GM23248 (cell line): ENCODE measurements around the gene UGT1A5. TPM values are rescaled to one million over a fixed set of nuclear protein-coding genes. Genes with fewer than 3 reads are reported as not detected.

Source experiments
- DNase-seq: peaks from one replicate; pipeline ENCODE4 v3.0.0-alpha.2; 2015
- H2AFZ ChIP-seq: fragments of 200-600 bp; sonication (generic); 2 replicates; pipeline ENCODE4 v1.6.1; 2016; ENCODE audit warnings: antibody characterized with exemption
- H3F3A ChIP-seq: fragments of 200-600 bp; sonication (generic); 2 replicates; pipeline ENCODE4 v1.6.1; 2016; ENCODE audit warnings: mild to moderate bottlenecking, antibody characterized with exemption, mixed run types; ENCODE audit not compliant: insufficient read depth
- H3K27ac ChIP-seq: fragments of 200-600 bp; sonication (generic); 2 replicates; pipeline ENCODE4 v1.5.1; 2016; ENCODE audit warnings: mild to moderate bottlenecking
- H3K27me3 ChIP-seq: fragments of 200-600 bp; sonication (generic); replicated peaks from 2 replicates; pipeline ENCODE4 v1.6.1; 2016; ENCODE audit warnings: mild to moderate bottlenecking; ENCODE audit not compliant: insufficient read depth
- H3K36me3 ChIP-seq: fragments of 200-600 bp; sonication (generic); 2 replicates; pipeline ENCODE4 v1.6.1; 2016; ENCODE audit warnings: low read depth, mild to moderate bottlenecking
- H3K4me1 ChIP-seq: fragments of 200-600 bp; sonication (generic); 2 replicates; pipeline ENCODE4 v1.6.1; 2016; ENCODE audit warnings: mild to moderate bottlenecking; ENCODE audit not compliant: insufficient read depth
- H3K4me2 ChIP-seq: fragments of 200-600 bp; sonication (generic); one replicate; pipeline ENCODE4 v1.6.1; 2016; ENCODE audit warnings: mild to moderate bottlenecking; ENCODE audit not compliant: unreplicated experiment
- H3K4me3 ChIP-seq: fragments of 200-600 bp; sonication (generic); 2 replicates; pipeline ENCODE4 v1.5.1; 2016; ENCODE audit warnings: mild to moderate bottlenecking
- H3K79me2 ChIP-seq: fragments of 200-600 bp; sonication (generic); 2 replicates; pipeline ENCODE4 v1.6.1; 2016; ENCODE audit warnings: mild to moderate bottlenecking; ENCODE audit not compliant: insufficient read depth
- H3K9ac ChIP-seq: fragments of 200-600 bp; sonication (generic); 2 replicates; pipeline ENCODE4 v1.6.1; 2016; ENCODE audit warnings: mild to moderate bottlenecking
- H3K9me2 ChIP-seq: fragments of 200-600 bp; sonication (generic); 2 replicates; pipeline ENCODE4 v1.6.1; 2016; ENCODE audit warnings: mixed run types, mild to moderate bottlenecking, moderate library complexity; ENCODE audit not compliant: insufficient read depth
- H3K9me3 ChIP-seq: fragments of 200-600 bp; sonication (generic); one replicate; pipeline ENCODE4 v1.6.1; 2017; ENCODE audit warnings: low read depth
- H4K20me1 ChIP-seq: fragments of 200-600 bp; sonication (generic); 2 replicates; pipeline ENCODE4 v1.6.0; 2016; ENCODE audit not compliant: insufficient read depth
- EZH2 ChIP-seq: fragments of 200-600 bp; sonication (generic); IDR thresholded peaks from 2 replicates; pipeline ENCODE4 v1.6.1; 2018; ENCODE audit warnings: antibody characterized with exemption, mild to moderate bottlenecking; ENCODE audit not compliant: insufficient read depth, poor library complexity, severe bottlenecking
- EZH2phosphoT487 ChIP-seq: fragments of 200-600 bp; sonication (generic); IDR thresholded peaks from 2 replicates; pipeline ENCODE4 v1.6.1; 2018; ENCODE audit warnings: antibody characterized with exemption, moderate library complexity, mild to moderate bottlenecking, low read depth; ENCODE audit not compliant: insufficient read depth
- WGBS, 2 experiments: methylation state at CpG; one replicate each; pipeline ENCODE4 v1.1.6; 2015 to 2017; ENCODE audit warnings: low lambda C conversion rate in 2 of 2, low coverage in 1 of 2; ENCODE audit errors: missing lambda C conversion rate in 2 of 2; 5-methylcytosine and 5-hydroxymethylcytosine counted together
- in situ Hi-C: fragments of 300-500 bp; cut with MboI; formaldehyde crosslinking; loops from 2 replicates; pipeline ENCODE4 v1.15.0; 2020
- polyA plus RNA-seq: library from polyadenylated mRNA; unstranded; fragments of >200 nt; fragmentation: Nextera tagmentation; extraction: Ambion mirVana; gene quantifications from 2 replicates; pipeline ENCODE4 v1.2.1, GENCODE V29; 2016
- total RNA-seq: library from RNA; depleted of rRNA; stranded (reverse); fragments of >200 nt; shearing (Covaris generic); gene quantifications from 2 replicates; pipeline ENCODE4 v1.2.3, GENCODE V29; 2014

The UGT1A5 gene
- total and polyA plus RNA-seq, 2 experiments from 2014 or later, result not detected

- DNase-seq, result no peak
- no peak for TF ChIP-seq EZH2phosphoT487
- no peak for TF ChIP-seq EZH2
- Histone ChIP-seq H3K4me3 (no peak overlapping the region), H3K4me2 (no peak overlapping the region), H2AFZ (no peak overlapping the region), H3K27me3 (peaks cover 25% of the 10 kb centered on the region; the same call in 1 of the 2 replicates), H4K20me1 (no peaks in the 10 kb centered on the region), H3F3A (no peaks in the 10 kb centered on the region), H3K36me3 (no peaks in the 10 kb centered on the region), H3K79me2 (no peaks in the 10 kb centered on the region), H3K9me2 (no peaks in the 10 kb centered on the region), H3K27ac (no peak overlapping the region), H3K4me1 (no peaks in the 10 kb centered on the region), H3K9me3 (no peaks in the 10 kb centered on the region), H3K9ac (no peak overlapping the region)
- WGBS, 2 experiments, result 11 to 13% methylated on average over 18 of the region's 18 CpGs
- in situ Hi-C loops, result no loop called here
These were observed 80.9 kb downstream of the UGT1A5 start for GRCh38 chr2:233793465-233794127.

- Histone ChIP-seq H3K9me2 (no peaks in the 10 kb centered on the region), H3K27ac (no peak overlapping the region), H3K4me2 (no peak overlapping the region), H3K79me2 (no peaks in the 10 kb centered on the region), H3K4me1 (no peaks in the 10 kb centered on the region), H3K36me3 (no peaks in the 10 kb centered on the region), H3K4me3 (no peak overlapping the region), H3K9me3 (no peaks in the 10 kb centered on the region), H2AFZ (no peak overlapping the region), H4K20me1 (no peaks in the 10 kb centered on the region), H3F3A (no peaks in the 10 kb centered on the region), H3K9ac (no peak overlapping the region), H3K27me3 (peaks cover 25% of the 10 kb centered on the region; the same call in 1 of the 2 replicates)
- TF ChIP-seq EZH2, result no peak
- TF ChIP-seq EZH2phosphoT487, result no peak
- whole genome bisulfite sequencing, 2 experiments, result 50 to 53% methylated on average over 17 of the region's 17 CpGs
- no peak for DNase-seq
- in situ Hi-C loops, result no loop called here
These were observed 81.5 kb downstream of the UGT1A5 start for GRCh38 chr2:233794128-233794658.

GRCh38 chr2:233795735-233796171 is 83.0 kb downstream of the UGT1A5 start:
- in situ Hi-C loops, result no loop called here
- no peak for DNase-seq

GRCh38 chr2:233796254-233796653 is 83.5 kb downstream of the UGT1A5 start:
- Histone ChIP-seq H3K79me2 (no peaks in the 10 kb centered on the region), H4K20me1 (no peaks in the 10 kb centered on the region), H3K4me2 (no peak overlapping the region), H3K4me3 (no peak overlapping the region), H3K9me3 (no peaks in the 10 kb centered on the region), H3K9me2 (no peaks in the 10 kb centered on the region), H3F3A (no peaks in the 10 kb centered on the region), H2AFZ (no peak overlapping the region), H3K9ac (no peak overlapping the region), H3K4me1 (no peaks in the 10 kb centered on the region), H3K36me3 (no peaks in the 10 kb centered on the region), H3K27me3 (peaks cover 25% of the 10 kb centered on the region; the same call in 1 of the 2 replicates), H3K27ac (no peak overlapping the region)
- no peak for TF ChIP-seq EZH2phosphoT487
- TF ChIP-seq EZH2, result no peak
- in situ Hi-C loops, result no loop called here
- DNase-seq, result no peak
- WGBS, 2 experiments, result 17 to 20% methylated on average over 7 to 9 of the region's 9 CpGs

More at GRCh38 chr2:233795735-233796171, 83.0 kb downstream of the UGT1A5 start:
- H3K27me3 ChIP-seq, result peaks cover 25% of the 10 kb centered on the region; the same call in 1 of the 2 replicates
- no peak overlapping the region for H3K4me2 ChIP-seq
- no peak overlapping the region for H3K9ac ChIP-seq
- H3K9me3 ChIP-seq, result no peaks in the 10 kb centered on the region
- no peaks in the 10 kb centered on the region for H3F3A ChIP-seq
- no peak overlapping the region for H2AFZ ChIP-seq
- H3K4me1 ChIP-seq, result no peaks in the 10 kb centered on the region
- H3K4me3 ChIP-seq, result no peak overlapping the region
- 66 to 71% methylated on average over 12 to 13 of the region's 13 CpGs for whole genome bisulfite sequencing, 2 experiments
- TF ChIP-seq EZH2 (no peak), EZH2phosphoT487 (no peak)
- no peaks in the 10 kb centered on the region for H4K20me1 ChIP-seq
- no peaks in the 10 kb centered on the region for H3K9me2 ChIP-seq
- no peaks in the 10 kb centered on the region for H3K79me2 ChIP-seq
- H3K27ac ChIP-seq, result no peak overlapping the region
- no peaks in the 10 kb centered on the region for H3K36me3 ChIP-seq
